Thymus (tissue), 11 donors: ENCODE results near the gene PARVB. TPM values are rescaled to one million over a fixed set of nuclear protein-coding genes. Genes with fewer than 3 reads are reported as not detected.
"Not testable (repeated sequence)": the region's sequence is repeated elsewhere in the genome, so short reads cannot be mapped to it uniquely, and the experiment has no call there.

Experiments used
- DNase-seq, 9 donors: peaks; one replicate each; pipeline ENCODE4 v3.0.0-alpha.2; 2013; ENCODE audit warnings: low spot score in 9 of 9, low read depth in 6 of 9, missing footprints in 1 of 9
- H3K27ac ChIP-seq, 2 donors: one replicate each; pipeline ENCODE4 v1.5.1; 2013; ENCODE audit warnings: control low read depth in 1 of 2, low read depth in 1 of 2, low read length in 1 of 2, mild to moderate bottlenecking in 1 of 2, moderate library complexity in 1 of 2
- H3K27me3 ChIP-seq, 2 donors: one replicate each; pipeline ENCODE4 v1.5.1; 2013; ENCODE audit warnings: low read length in 1 of 2; ENCODE audit not compliant: control insufficient read depth in 2 of 2, insufficient read depth in 1 of 2
- H3K36me3 ChIP-seq, 2 donors: one replicate each; pipeline ENCODE4 v1.5.1; 2013; ENCODE audit warnings: low read length in 1 of 2, mild to moderate bottlenecking in 1 of 2, moderate library complexity in 1 of 2; ENCODE audit not compliant: control insufficient read depth in 2 of 2, insufficient read depth in 2 of 2
- H3K4me1 ChIP-seq, 2 donors: one replicate each; pipeline ENCODE4 v1.5.1; 2013; ENCODE audit warnings: low read length in 2 of 2; ENCODE audit not compliant: control insufficient read depth in 2 of 2, insufficient read depth in 2 of 2
- H3K4me3 ChIP-seq, 2 donors: one replicate each; pipeline ENCODE4 v1.5.1; 2013; ENCODE audit warnings: low read length in 2 of 2, control low read depth in 1 of 2, mild to moderate bottlenecking in 1 of 2
- H3K9me3 ChIP-seq, 2 donors: one replicate each; pipeline ENCODE4 v1.5.1; 2013; ENCODE audit warnings: low read length in 1 of 2, mild to moderate bottlenecking in 1 of 2; ENCODE audit not compliant: control insufficient read depth in 2 of 2, insufficient read depth in 1 of 2
- WGBS: extraction: QIAGEN DNeasy Blood & Tissue Kit; methylation state at CpG from one replicate; pipeline ENCODE4 v1.1.7; 2013; 5-methylcytosine and 5-hydroxymethylcytosine counted together
- polyA plus RNA-seq: library from polyadenylated mRNA; stranded (reverse); fragments of 200-250 nt; gene quantifications from one replicate; pipeline ENCODE4 v1.2.3, GENCODE V29; 2013
- total RNA-seq: library from RNA; stranded (reverse); fragments of 120-200 nt; gene quantifications from one replicate; pipeline ENCODE4 v1.2.4, GENCODE V29; 2013
- donor health status: healthy.

The PARVB gene
- total and polyA plus RNA-seq, 2 donors, result 14.5 to 15.2 TPM

DNA sequence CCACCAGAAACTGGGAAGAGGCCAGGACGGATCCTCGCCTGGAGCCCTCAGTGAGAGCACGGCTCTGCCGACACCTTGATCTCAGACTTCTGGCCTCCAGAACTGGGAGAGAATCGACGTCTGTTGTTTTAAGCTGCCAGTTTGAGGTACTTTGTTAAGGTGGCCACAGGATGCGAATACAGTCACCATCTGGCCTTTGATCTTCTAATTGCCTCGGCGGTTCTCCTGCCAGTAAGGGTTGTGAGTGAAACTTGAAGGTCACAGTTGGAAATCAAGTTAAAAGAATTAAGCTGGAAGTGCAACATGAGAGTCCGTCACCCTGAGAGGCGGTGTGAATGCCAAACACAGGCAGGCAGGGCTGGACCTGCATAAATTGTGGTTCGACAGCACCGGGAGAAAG lies 27.9 kb downstream of the PARVB start:
- H3K27ac ChIP-seq, result peak overlapping the region; percentile 0 to 81
- WGBS, result 67% methylated on average over 13 of the region's 13 CpGs
- peak in 1 of 9 donors; percentile 32 for DNase-seq

DNA sequence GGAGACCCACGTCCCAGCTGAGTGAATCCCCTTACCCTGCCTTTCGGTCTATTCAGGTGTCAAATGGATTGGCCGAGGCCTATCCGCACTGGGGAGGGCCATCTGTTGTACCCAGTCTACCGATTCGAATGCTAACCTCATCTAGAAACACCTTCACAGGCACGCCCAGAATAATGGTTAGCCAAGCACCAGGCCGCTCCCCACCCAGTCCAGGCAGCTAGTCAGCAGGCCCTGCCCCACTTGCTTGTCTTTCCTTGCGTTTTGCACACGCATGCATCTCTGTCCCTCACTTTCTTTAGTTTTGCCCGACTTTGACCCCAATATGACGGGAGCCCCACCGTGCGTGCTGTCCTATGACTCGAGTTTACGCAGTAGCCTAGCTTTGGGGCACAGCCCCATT lies 31.7 kb downstream of the PARVB start:
- no peaks in the 10 kb centered on the region for H3K36me3 ChIP-seq
- no peaks in the 10 kb centered on the region for H3K27me3 ChIP-seq
- H3K4me1 ChIP-seq, result peaks cover 27 to 65% of the 10 kb centered on the region in 2 donors
- H3K9me3 ChIP-seq, result peaks cover 1 to 6% of the 10 kb centered on the region in 2 donors
- H3K27ac ChIP-seq, result no peak overlapping the region
- whole genome bisulfite sequencing, result 98% methylated on average over 16 of the region's 16 CpGs
- no peak overlapping the region for H3K4me3 ChIP-seq
- DNase-seq, result no peak

More for the DNA sequence above, 27.9 kb downstream of the PARVB start:
- no peaks in the 10 kb centered on the region for H3K27me3 ChIP-seq
- H3K9me3 ChIP-seq, result no peaks in the 10 kb centered on the region
- H3K4me1 ChIP-seq, result peaks cover 30 to 76% of the 10 kb centered on the region in 2 donors
- H3K4me3 ChIP-seq, result no peak overlapping the region
- no peaks in the 10 kb centered on the region for H3K36me3 ChIP-seq

- Histone ChIP-seq H3K27ac (peak overlapping the region; percentile 4), H3K4me1 (peaks cover 19 to 57% of the 10 kb centered on the region in 2 donors), H3K9me3 (peaks cover 1 to 11% of the 10 kb centered on the region in 2 donors)
- DNase-seq, H3K27me3 ChIP-seq, H3K36me3 ChIP-seq, H3K4me3 ChIP-seq: not testable (repeated sequence)
- WGBS, result 53% methylated on average over 4 of the region's 4 CpGs
Measured at GRCh38 chr22:44056649-44057048, 32.5 kb downstream of the PARVB start.

GRCh38 chr22:44057401-44057987 lies 33.4 kb downstream of the PARVB start:
- H3K36me3 ChIP-seq, result no peaks in the 10 kb centered on the region
- H3K27me3 ChIP-seq, result no peaks in the 10 kb centered on the region
- WGBS, result 64% methylated on average over 11 of the region's 11 CpGs
- H3K4me1 ChIP-seq, result peaks cover 18 to 53% of the 10 kb centered on the region in 2 donors
- peaks cover 1 to 11% of the 10 kb centered on the region in 2 donors for H3K9me3 ChIP-seq
- DNase-seq, result peak in 3 of 9 donors; percentile 49 to 77 (median 55)
- H3K4me3 ChIP-seq, result no peak overlapping the region
- peak overlapping the region in 1 of 2 donors; percentile 78 for H3K27ac ChIP-seq

DNA sequence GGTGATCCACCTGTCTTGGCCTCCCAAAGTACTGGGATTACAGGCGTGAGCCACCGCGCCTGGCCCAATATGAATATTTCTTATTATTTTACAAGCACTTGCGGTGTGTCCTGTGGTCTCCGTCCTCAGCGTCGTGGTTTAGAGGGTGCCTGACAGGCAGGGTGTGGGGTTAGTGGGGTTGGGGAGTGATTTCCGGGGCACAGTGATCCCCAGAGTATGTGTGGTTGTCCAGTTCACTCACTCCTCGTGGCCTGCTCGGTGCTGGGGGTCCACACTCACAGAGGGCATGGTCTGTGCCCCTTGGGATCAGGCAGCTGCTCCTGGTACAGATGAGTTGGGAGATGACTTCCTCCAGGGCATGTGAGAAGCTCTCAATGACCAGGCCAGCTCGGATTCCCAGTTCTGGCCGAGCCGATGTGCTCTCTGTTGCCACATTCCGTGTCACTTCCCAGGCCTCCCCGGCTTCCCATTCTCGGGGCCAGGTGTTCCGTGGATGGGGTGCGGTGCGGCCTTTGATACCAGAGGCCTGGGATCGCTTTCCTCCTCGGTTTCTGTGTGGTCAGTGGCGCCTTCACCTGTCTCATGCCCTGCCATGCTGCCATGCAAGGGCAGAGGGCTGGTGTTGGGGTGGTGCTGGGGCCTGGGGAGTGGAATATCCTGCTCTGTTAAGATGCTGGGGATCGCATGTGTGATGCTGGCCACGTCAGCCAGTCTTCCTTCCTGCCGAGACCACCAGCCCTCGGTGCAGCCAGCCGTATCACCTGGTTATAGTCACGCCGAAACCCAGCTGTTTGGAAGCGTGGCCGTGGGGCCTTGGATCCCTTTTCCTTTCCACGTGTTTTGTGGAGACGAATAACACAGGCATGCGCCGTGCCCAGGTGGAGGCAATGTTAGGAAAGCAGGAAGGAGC lies 39.6 kb downstream of the PARVB start:
- H3K27me3 ChIP-seq, result peaks cover 0 to 8% of the 10 kb centered on the region in 2 donors
- 79% methylated on average over 35 of the region's 35 CpGs for WGBS
- DNase-seq, result no peak
- H3K36me3 ChIP-seq, result no peaks in the 10 kb centered on the region
- H3K9me3 ChIP-seq, result peaks cover 1 to 11% of the 10 kb centered on the region in 2 donors
- H3K27ac ChIP-seq, result no peak overlapping the region
- peaks cover 9 to 35% of the 10 kb centered on the region in 2 donors for H3K4me1 ChIP-seq
- no peak overlapping the region for H3K4me3 ChIP-seq

DNA sequence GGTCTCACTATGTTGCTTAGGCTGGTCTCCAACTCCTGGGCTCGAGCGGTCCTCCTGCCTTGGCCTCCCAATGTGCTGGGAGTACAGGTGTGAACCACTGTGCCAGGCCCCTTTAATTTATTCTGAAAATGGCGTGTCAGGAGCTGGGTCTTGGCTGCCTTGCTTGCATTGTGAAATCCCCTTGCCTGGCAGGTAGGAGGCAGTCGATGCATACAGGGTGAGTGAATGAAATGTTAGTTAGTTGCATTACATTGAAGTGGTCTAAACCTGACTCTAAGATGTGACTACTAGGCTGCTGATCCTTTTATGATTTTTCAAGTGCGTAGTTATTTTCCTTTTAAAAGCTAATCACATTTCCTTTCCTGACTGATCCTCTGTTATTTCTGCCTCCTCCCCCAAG lies 42.9 kb downstream of the PARVB start:
- Histone ChIP-seq H3K4me3 (no peak overlapping the region), H3K27ac (no peak overlapping the region), H3K27me3 (peaks cover 0 to 13% of the 10 kb centered on the region in 2 donors), H3K36me3 (no peaks in the 10 kb centered on the region), H3K4me1 (peaks cover 8 to 28% of the 10 kb centered on the region in 2 donors), H3K9me3 (no peaks in the 10 kb centered on the region)
- 98% methylated on average over 5 of the region's 5 CpGs for WGBS
- DNase-seq, result no peak

DNA sequence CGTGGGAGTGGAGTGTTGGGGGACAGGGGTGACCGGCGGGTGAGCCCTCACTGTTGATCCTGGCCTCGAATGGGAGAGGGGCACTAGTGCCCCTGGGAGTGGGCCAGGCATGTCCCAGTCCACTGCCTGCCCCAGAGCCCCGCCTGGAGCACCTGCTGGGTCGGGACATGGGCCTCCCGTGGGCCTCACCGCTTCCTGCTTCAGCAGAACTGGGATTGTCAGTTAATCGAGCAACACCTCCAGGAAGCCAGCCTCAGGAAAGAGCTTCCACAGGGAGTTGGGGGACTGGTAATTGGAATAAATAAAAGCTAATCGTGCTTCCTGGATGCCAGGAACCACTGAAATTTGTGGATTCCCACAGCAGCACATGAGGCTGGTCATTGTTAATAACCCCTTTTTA lies 43.8 kb downstream of the PARVB start:
- peaks cover 0 to 13% of the 10 kb centered on the region in 2 donors for H3K27me3 ChIP-seq
- peaks cover 8 to 26% of the 10 kb centered on the region in 2 donors for H3K4me1 ChIP-seq
- WGBS, result 80% methylated on average over 10 of the region's 10 CpGs
- H3K9me3 ChIP-seq, result no peaks in the 10 kb centered on the region
- no peak overlapping the region for H3K4me3 ChIP-seq
- DNase-seq, result no peak
- no peaks in the 10 kb centered on the region for H3K36me3 ChIP-seq
- no peak overlapping the region for H3K27ac ChIP-seq

GRCh38 chr22:44068422-44069191 lies 44.5 kb downstream of the PARVB start:
- Histone ChIP-seq H3K4me1 (peaks cover 8 to 23% of the 10 kb centered on the region in 2 donors), H3K9me3 (no peaks in the 10 kb centered on the region), H3K36me3 (no peaks in the 10 kb centered on the region), H3K27ac (no peak overlapping the region), H3K27me3 (peaks cover 0 to 13% of the 10 kb centered on the region in 2 donors), H3K4me3 (no peak overlapping the region)
- peak in 1 of 9 donors; percentile 38 for DNase-seq
- WGBS, result 23% methylated on average over 30 of the region's 30 CpGs
